ENCODE measurements around the gene PSTPIP2.
"Not testable (repeated sequence)": the region's sequence is repeated elsewhere in the genome, so short reads cannot be mapped to it uniquely, and the experiment has no call there.

Gene PSTPIP2

DNA sequence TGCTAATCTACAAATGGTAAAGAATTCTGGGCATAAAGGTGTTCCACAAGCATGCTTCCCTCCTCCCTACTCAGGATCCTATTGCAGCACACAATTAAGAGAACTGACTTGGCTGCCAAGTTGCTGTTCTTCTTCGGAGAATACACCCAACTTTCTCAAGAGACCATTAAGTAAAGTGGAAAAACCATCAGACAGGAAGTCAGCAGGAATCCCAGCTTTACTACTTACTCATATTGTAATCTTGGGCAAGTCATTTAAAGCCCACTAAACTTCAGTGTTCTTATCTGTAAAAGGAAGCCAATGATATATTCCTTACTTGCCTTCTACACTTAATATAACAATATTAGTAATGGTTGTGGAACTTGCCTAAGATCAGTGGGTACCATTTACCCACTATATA is 37.8 kb downstream of the PSTPIP2 start:
- DNase-seq, result no peak

DNA sequence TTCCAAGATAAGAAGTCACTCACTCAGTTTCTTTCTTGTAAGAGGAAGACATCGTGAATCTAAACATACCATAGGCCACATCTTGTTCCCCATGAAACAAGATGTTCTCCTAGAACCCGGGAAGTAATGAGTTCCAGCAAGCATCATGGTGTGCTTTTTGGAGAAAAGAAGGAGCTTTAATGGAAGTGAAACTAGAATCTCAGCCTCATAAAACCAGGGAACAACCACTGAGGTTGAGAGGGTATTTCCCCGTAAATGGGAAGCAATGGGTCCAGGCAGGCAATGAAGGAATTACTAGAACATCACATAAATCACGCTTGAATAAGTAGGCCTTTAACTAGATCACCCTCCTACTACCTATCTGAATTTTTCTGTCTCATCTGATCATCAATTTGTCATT is 40.3 kb downstream of the PSTPIP2 start:
- no peak for DNase-seq

DNA sequence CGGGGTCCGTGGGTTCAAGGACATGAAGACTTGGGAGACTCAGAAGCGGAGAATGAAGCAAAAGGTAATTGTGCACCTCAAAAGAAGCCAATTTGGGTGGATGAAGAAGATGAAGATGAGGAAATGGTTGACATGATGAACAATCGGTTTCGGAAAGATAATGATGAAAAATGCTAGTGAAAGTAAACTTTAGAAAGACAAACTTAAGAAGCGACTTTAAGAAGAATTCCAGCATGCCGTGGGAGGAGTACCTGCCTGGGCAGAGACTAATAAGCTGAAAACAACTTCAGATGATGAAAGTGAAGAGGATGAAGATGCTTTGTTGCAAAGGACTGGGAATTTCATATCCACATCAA is 43.5 kb downstream of the PSTPIP2 start:
- no peak for DNase-seq

DNA sequence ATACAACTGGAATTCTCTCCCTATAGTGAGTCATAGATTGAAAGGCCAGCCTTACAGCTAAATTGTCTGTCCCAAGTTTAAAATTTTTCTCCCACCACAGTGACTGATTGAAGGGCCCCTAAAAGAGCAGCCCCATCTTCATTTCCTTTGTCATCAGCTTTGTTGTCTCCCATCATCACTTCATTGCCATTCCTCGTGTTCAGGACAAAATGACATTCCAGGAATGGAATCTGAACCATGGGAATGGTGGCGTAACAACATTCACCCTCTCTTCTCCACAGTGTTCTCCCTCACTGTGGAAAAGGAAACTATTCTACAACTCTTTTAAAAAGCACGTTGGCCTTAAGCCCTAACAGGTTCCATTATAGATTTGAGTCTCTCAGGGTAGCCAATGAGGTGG is 52.1 kb downstream of the PSTPIP2 start:
- DNase-seq, result no peak

DNA sequence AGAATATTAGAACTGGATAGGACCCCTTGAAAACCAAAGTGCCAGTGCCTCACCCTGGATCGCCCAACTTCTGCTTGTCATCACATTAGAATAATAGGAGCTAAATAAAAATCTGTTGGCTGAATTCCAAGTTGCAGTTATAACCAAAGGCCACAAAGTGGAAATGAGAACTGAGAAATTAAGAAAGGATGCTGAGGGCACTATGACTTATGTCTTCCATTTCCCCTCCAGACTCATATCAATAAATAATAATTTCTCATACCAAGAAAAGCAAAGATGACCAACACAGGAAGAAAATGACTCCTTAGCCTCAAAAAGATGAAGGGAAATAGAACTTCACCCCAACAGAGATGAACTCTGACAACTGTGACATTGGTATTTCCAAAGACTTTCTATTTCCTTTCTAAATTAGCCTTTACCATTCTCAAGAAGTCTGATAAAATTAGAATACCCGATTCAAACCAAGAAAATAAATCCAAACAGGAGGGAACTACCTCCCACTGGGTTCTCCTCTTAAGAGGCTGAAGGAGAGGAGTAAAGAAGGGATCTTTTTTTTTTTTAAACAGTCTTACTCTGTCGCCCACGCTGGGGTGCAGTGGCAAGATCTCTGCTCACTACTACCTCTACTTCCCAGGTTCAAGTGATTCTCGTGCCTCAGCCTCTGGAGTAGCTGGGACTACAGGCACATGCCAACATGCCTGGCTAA is 58.4 kb downstream of the PSTPIP2 start:
- no peak for DNase-seq

DNA sequence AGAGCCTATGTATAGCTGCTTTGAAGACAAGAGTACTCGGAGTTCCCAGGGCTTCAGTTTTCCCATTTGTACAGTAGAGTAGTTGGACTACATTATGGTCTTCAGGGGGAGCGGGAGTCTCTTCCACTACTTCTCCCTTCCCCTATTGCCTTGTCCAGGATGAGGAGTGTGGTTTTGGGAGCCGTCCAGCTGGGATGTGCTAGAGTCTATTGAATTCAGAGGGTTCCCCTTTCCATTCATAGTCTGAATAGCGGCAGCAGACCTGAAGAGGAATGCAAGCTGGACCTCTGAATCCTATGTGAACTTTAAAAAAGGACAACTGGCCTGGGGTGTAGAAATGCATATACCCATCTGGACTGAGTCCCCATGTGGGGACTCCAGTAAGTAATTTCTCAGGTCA is 61.4 kb downstream of the PSTPIP2 start:
- DNase-seq, result no peak

DNA sequence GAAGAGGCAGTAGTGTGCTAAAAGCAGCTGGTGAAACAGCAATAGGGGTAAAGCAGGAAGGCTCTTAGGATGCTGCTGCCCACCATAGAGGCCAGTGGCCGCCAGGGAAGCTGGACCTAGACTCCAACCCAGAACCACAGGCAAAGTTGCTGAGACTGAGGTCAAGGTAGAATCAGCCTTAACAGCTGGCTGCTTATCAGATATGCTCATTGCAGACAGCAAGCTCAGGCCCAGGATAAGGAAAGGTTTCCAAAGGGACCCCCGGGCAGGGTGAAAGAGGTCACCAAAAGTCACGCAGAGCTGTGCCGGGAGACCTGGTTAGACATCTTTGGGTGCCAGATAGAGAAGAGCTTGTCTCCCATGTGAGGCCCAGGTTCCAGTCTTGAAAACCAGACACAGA is 62.0 kb downstream of the PSTPIP2 start:
- no peak for DNase-seq

DNA sequence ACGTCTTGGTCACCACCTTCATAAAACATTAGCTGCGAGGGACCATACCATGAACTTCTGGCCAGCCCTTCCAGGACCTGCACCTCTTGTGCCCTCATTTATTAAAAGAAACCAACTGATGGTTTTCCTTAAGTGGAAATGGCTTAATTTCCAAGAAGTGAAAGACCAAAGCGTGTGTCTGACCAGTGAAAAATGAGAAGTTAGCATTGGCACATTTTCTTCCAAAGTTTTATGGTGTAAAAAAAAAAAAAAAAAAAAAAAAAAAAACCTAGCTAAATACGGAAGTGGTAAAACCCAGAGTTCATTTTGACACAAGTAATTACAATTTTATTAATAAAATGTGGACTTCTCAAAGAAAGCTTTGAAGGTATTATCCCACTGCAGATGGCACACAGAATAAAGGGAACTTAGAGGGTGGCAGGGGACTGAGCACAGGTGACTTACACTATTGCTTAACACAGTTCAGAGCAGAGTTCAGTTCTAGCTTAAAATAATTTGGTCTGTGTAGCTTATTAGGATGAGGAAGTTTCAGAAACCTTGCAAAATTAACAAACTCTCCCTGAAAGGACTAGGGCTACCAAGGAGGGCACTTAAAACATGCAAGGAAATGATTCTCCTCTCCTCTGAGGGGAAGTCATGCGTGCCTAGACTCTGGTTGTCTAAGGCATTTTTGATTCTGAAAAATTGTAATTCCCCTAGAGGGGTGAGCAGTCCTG is 62.8 kb downstream of the PSTPIP2 start:
- DNase-seq, result no peak

DNA sequence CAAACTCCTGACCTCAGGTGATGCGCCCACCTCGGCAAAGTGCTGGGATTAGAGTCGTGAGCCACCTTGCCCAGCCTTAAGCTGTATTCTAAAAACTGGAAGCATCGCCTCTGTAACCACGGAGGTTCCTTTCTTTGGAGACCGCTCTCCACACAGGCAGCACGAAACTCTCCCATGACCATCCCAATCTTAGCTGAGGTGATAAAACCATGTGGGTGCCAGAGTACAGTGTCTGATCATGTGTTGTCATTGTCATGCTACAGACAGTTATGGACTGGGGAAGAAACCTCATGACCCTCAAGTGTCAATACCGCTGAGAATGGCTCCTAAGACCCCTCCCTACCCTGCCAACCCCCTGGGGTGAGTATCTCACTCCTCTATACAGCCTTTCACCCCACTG is 63.5 kb downstream of the PSTPIP2 start:
- DNase-seq, result no peak

DNA sequence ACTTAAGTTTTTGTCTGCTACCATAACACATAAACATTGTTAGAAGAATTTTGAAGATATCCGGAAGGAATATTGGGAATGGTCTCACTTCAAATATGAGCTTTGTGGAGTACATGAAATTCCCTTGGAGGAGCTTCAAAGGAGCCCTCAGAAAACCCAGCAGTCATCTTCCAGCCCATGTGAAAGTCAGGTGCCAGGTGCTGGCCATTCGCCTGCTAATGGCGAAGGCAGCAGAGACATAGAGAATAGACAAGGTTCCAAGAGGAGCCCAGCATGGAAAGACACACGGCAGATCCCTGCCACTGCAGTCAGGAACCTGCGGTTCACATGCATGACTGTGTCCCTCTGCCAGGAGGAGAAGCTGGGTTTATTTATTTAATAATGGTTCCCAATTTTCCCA is 64.9 kb downstream of the PSTPIP2 start:
- DNase-seq, result no peak

DNA sequence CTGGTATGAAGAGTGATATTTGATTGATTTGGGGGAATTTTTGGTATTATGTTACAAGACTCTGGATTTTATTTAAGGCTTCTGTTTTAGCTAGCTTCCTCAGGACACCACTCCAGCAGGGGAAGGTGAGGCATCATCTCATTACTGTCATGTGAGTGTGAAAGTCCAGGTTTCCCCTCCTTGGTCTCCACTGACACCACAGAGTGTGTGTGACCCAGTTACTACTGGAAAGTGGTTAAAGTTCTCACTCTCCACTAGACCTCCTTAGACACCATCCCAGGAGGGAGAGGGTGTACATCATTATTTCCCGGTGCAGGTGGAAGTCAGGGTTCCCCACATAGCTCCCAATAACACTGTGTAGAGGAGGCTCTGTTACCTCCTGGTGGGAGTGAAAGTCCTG is 69.1 kb downstream of the PSTPIP2 start:
- DNase-seq, result no peak

DNA sequence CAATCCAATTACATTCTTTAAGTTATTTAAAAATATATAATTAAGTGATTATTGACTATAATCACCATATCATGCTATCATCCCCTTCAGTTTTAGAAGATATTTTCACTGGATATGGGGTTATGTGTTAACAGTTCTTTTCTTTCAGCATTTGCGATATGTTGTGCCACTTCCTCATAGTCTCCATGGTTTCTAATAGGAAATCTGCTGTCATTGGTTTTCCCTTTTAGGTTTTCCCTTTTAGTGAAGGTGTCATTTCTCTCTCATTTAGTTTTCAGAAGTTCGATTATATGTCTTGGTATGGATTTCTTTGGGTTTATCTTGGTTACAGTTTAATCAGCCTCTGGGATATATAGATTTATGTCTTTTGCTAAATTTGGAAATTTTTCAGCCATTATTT is 70.2 kb downstream of the PSTPIP2 start:
- DNase-seq, result no peak

DNA sequence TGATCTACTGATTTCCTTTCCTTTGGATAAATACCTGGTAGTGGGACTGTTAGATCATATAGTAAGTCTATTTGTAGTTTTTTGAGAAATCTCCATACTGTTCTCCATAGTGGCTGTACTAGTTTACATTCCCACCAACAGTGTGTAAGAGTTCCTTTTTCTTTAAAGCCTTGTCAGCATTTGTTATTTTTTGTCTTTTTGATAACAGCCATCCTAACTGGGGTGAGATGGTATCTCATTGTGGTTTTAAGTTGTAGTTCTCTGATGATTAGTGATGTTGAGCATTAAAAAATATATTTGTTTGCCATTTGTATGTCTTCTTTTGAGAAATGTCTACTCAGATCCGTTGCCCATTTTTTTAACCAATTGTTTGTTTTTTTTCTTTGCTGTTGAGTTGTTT is 71.0 kb downstream of the PSTPIP2 start:
- no peak for DNase-seq

DNA sequence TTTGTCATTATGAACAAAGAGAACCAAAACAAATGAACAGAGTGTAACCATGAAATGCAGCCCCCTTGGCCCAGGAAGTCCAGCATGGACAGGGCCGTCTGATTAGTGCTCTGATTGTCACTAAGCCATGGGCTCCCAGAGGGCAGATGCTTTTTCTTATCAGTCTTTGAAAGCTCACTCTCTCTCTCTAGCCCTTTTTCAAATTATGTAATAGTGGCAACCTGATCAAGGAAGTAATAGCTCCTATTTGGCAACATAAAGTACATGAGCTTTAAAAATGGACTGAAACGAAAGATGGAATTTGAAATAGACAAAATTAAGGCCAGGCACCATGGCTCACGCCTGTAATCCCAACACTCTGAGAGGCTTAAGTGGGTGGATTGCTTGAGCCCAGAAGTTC is 72.5 kb downstream of the PSTPIP2 start:
- no peak for DNase-seq

DNA sequence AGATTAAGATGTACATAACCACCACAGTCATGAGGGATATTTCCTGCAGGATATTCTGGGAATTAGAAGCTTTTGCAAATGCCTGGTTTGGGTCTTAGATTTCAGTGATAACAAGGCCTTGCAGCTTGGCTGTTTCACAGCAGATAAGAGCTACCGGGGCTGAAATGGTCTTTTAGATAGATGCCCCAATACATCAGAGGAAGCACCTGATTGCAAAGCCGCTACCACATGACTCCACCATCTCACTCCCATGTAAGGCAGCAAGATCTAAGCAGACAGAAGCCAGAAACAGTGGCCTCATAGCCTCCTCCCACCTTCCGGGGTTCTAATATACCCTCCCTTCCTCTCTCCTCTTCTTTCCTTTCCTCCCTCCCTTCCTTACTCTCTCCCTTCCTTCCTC is 73.8 kb downstream of the PSTPIP2 start:
- DNase-seq, result no peak

DNA sequence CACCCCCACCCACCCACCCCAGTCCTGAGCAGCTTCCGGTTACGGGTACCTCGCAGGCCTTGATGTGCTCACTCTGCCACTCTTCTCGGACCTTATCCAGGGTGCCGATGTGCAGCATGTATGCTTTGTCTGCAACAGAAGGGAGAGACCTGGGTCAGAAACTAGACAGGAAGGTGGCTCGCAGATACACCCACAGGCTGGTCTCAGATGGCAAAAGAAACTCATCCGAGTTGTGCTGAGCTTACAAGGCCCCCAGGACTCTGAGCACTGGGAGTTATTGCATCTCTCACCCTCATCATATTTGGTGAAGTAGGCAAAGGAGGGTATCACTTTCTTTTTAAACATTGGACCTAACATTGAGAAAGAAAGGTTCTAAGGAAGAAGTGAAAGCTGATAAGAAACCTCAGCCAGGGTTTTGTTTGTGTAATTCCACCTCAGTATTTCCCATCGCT is 74.3 kb downstream of the PSTPIP2 start:
- no peak for DNase-seq

DNA sequence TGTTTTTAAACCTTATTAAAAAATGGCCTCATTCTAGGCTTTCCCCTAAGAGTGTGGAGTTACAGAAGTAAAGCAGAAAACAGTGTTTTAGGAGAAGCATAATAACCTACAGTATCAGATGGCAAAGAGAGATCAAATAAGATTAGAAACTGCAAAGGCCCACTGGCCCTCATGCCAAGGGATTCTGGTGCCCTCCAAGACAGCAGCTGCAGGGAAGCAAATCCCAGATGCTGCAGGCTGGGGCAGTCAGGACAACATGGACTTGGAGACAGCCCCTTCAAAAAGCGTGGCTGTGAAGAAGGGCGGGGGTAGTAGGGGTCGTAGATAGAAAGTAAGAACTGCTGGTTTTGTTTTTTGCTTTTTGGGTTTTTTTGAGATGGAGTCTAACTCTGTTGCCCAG is 76.6 kb downstream of the PSTPIP2 start:
- no peak for DNase-seq

DNA sequence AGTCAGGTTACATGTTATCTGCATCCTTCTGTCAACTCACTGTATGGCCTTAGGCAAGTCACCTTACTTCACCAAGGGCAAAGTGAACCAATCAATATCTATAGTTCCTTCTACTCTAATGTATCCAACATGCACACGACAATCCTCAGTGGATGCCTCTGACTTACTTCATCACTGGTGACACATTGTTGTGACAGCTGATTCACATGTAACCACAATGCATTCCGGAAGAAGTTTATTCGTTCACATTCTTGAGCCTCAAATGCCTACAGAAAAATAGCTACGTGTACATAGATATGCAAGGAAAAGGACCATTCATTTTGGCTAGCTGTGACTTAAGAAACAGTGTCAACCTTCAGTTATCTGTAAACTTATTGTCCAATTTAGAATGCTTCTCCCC is 78.6 kb downstream of the PSTPIP2 start:
- no peak for DNase-seq

DNA sequence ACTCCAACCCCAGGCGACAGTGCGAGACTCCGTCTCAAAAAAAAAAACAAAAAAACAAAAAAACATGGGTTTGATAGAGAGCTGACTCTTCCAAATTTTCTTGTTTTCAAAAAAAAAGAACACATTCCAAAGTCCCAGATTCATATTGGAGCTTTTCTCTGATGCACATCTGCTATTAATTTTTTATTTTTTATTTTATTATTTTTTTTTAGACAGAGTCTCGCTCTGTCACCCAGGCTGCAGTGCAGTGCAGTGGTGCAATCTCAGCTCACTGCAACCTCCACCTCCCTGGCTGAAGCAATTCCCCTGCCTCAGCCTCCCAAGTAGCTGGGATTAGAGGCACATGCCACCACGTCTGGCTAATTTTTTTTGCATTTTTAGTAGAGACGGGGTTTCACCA is 79.5 kb downstream of the PSTPIP2 start:
- DNase-seq, result not testable (repeated sequence)

DNA sequence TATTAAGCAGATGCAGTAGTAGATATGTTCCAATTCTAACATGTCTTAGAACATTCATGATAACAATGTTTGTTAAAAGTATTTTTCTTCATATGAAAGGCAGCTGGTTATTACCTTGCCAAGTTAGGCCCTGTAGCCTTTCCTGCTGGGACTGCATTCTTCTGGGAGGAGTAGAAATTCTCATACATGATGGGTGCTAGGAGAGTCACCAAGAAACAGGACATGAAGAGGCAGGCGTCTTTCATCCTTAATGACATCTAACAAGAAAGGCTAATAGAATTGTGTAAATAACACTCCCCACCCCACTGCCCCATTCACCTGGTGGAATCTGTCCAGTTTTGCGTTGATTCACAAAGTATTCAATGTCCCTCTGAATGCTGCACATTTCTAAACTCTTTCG is 80.3 kb downstream of the PSTPIP2 start:
- no peak for DNase-seq

DNA sequence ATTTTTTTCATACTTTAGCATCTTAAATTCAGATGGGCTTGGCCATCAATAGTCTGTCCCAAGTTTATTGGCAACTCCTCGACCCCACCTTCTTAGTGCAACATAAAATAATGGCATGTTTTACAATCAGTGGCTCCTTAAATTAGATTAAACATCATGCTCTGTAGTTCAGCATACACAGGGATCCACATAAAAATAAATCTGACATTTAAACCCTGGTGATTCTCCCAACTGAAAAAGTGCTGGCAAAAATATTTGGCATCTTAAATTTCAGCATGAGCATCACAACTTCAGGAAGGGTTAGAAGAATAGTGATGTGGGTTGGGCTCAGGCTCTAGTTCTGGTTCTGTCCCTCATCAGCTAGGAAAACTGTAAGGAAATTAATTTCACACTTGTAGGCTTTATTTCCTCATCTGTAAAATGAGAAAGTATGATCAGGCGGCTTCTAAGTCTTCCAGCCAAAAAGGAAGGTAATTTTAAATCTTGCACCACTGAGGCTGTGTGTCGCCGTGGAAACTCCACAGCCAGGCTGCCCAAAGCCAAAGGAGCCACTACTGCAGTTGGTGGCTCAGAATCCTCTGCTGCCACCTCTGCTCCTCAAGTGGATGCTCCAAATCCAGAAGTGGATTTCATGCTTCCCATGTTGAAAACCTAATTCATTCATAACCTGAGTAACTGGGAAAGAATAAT is 87.4 kb downstream of the PSTPIP2 start:
- no peak for DNase-seq

DNA sequence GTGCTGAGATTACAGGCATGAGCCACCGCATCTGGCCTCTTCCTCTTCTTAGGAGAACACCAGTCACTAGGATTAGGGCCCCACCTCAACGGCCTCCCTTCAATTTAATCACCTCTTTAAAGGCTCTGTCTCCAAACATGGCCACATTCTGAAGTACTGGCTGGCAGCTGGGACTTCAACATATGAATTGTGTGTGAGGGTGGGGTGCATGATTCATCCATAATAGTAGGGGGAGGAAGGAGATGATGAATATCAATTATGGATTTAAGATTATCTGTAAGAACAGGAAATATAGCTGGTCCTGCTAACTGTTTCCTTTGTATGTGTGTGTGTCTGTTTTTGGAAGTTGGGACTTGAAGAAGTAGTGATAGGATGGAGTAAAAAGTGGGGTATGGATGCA is 90.2 kb downstream of the PSTPIP2 start:
- no peak for DNase-seq

DNA sequence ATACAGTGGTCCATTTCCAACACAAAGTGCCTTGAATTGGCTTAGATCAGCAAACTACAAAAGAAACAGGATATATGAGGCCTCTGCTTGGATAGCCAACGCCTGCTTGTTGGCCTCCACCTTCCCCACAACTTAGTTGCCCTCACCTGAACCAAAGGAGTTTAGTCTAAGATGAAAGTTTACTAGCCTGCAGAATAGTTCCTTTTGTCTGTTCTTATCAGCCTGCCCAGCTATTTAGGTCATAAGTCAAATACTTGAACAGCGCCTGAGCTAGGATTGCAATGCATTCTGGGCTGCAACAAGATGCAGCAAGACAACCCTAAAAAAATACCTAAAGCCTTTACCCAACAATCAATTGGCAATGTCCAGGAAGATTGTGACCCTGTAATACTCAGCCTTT is 91.8 kb downstream of the PSTPIP2 start:
- DNase-seq, result no peak

DNA sequence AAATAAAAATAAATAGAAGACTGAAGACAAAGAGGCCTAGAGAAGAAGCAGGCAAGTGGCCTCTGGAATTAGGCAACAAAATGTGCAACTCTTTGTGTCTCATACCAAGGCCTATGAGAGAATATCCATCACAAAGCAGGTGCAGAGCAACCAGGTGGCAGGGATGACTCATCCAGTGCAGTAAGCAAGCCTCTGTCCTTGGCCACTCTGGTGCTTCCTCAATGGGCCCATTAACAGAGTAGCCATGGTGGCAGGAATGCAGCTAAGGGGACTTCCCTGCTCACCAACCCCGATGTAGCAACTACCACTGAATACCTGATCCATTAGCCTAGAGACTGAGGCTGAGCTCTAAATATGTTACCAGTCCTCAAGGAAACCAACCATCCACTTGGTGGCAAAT is 94.0 kb downstream of the PSTPIP2 start:
- DNase-seq, result no peak
